GM12891 (cell line): ENCODE data around the gene SLC25A22.

Experiments used
- DNase-seq: peaks from one replicate; pipeline ENCODE4 v3.0.0; 2011; ENCODE audit warnings: low spot score; ENCODE audit not compliant: insufficient read length
- FAIRE-seq: peaks from 2 replicates; lab custom pipeline; 2011; peaks lifted over from hg19 to GRCh38; lab: Jason Lieb, UNC
- PAX5 ChIP-seq: IDR thresholded peaks from 2 replicates; pipeline ENCODE4 v1.6.1; 2011; ENCODE audit warnings: low read length, moderate library complexity, mild to moderate bottlenecking; ENCODE audit not compliant: insufficient read depth, severe bottlenecking
- POLR2A ChIP-seq: IDR thresholded peaks from 2 replicates; pipeline ENCODE4 v1.6.1; 2011; ENCODE audit warnings: low read depth, low read length, control low read depth
- POLR2AphosphoS5 ChIP-seq: IDR thresholded peaks from 2 replicates; pipeline ENCODE4 v1.6.1; 2011; ENCODE audit warnings: low read depth, low read length, control low read depth
- POU2F2 ChIP-seq: IDR thresholded peaks from 2 replicates; pipeline ENCODE4 v1.6.1; 2011; ENCODE audit warnings: low read depth, mild to moderate bottlenecking, control low read depth, low read length, moderate library complexity
- SPI1 ChIP-seq: IDR thresholded peaks from 2 replicates; pipeline ENCODE4 v1.6.1; 2011; ENCODE audit warnings: low read depth, low read length, control low read depth
- TAF1 ChIP-seq: IDR thresholded peaks from 2 replicates; pipeline ENCODE4 v1.6.1; 2011; ENCODE audit warnings: low read depth, low read length, control low read depth

SLC25A22 gene

DNA sequence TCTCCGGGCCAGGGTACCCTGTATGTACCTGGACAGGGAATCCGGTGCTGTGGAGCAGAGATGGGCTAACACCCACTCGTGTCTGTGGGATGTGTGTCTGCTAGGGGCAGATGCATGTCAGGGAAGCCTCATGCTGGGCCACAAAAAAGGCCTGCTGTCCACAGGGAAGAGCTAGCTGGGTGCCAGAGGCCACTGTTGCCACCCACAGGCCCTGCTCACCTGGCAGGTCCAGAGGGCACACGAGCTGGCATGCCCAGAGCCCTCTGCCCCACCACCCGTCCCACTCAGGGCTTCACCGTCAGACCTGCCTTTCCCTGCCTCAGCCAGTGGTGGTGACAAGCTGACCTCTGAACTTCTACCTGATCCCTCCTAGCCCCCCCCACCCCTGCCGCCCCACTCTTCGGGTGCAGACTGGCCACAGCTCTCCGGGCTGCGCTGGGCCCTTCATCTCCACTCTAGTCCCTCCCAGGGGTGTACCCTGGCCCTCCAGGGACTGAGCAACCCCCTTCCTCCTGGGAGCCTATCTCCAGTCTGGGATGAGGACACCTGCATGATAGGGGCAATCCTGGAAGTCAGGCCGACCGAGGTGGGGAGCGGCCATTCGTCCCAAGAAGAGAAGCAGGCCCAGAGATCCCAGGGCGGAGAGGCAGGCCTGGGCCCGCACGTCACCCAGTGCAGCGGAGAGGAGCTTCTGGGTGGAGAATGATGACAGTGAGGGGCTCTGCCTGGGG, 1.4 kb downstream of the SLC25A22 start:
- no peak for DNase-seq
- no peak for FAIRE-seq
- no peak for TF ChIP-seq SPI1
- no peak for TF ChIP-seq POLR2AphosphoS5
- TF ChIP-seq POU2F2, result no peak
- TF ChIP-seq PAX5, result no peak
- TF ChIP-seq TAF1, result no peak
- TF ChIP-seq POLR2A, result no peak; the same call in 1 of the 2 replicates

DNA sequence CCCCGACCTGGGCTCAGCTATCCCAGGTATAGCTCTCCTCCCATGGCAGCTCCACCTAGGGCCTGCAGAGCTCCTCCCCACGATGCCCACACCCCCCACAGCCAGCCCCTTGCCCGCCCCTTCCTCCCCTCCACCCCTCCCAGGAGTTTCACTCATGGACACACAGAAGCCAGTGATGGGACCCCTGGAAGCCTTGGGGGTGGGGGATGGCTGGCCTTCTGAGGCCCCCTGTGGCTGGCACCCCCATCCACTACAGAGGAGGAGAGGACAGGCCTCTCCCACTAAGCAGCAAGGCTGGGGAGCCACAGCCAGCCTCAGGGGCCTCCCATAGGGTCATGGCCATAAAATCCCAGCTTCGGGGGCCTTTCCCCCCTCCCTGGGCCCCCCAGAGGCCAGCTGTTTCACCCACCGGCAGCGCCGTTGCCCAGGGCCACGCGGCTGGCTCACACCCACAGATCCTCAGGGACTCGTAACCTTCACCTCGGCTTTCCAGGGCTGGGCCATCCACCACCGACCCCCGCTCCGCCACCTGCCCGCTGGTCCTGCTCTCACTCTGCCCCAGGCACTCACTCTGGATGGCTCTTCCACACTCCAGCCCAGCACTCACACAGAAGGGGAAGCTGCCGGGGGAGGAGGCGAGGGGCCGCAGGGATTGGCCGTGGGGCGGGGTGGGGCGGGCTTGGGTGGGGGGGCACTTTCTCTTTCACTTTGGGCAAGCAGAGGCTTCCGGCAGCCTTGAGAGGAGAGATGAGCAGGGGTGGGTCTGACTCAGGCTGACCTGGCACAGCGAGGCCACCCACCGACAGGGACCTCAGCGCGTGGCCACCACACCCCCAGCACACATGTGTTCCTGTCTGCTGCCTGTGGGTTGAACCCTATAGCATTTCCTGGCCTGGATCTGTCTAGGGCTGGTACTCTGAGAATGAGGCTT, 2.2 kb downstream of the SLC25A22 start:
- TF ChIP-seq POLR2A (peak; percentile 61), POLR2AphosphoS5 (peak; percentile 63), POU2F2 (no peak), SPI1 (no peak), TAF1 (no peak), PAX5 (no peak)
- FAIRE-seq (peak; percentile 90), DNase-seq (peak; percentile 99)

DNA sequence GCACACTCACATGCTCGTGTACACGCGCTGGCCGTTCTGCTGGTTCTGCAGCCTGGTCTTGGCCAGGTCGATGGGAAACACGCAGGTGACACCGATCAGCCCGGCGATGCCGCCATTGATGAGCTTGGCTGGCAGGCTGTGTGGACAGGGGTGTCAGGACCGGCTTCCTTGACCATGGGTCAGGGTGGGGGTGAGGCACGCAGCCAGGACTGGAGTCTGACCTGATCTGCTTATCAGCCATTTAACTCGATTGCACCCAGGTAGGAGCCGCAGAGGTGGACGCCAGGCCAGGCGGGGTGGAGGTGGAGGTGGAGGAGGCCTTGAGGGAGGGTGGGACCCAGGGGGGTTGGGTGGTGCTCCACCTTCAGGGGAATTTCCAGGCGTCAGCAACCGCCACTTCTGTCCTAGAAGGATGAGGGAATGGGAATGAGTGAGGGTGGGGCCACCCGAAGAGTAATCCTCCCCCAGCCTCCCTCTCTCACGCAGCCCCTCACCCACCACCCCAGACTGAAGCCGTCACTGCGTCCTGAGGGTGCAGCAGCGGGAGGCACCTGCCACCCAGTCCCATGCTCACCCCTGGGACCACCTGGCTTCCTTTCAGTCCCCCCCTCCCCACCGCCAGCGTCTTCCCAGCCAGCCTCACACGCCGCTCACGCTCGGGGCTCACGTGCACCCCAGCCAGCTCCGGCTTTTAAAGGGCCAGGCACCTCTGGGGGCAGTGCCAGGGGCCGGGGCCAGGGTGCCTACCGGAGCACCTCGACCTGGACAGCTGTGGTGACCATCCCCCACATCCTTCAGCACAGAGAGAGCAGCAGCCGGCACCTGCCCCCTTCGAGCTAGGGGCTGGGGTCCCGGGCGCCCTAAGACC, 3.1 kb downstream of the SLC25A22 start:
- TF ChIP-seq TAF1, result no peak
- no peak for TF ChIP-seq POU2F2
- TF ChIP-seq POLR2AphosphoS5, result no peak
- TF ChIP-seq POLR2A, result no peak
- DNase-seq (no peak), FAIRE-seq (no peak)

DNA sequence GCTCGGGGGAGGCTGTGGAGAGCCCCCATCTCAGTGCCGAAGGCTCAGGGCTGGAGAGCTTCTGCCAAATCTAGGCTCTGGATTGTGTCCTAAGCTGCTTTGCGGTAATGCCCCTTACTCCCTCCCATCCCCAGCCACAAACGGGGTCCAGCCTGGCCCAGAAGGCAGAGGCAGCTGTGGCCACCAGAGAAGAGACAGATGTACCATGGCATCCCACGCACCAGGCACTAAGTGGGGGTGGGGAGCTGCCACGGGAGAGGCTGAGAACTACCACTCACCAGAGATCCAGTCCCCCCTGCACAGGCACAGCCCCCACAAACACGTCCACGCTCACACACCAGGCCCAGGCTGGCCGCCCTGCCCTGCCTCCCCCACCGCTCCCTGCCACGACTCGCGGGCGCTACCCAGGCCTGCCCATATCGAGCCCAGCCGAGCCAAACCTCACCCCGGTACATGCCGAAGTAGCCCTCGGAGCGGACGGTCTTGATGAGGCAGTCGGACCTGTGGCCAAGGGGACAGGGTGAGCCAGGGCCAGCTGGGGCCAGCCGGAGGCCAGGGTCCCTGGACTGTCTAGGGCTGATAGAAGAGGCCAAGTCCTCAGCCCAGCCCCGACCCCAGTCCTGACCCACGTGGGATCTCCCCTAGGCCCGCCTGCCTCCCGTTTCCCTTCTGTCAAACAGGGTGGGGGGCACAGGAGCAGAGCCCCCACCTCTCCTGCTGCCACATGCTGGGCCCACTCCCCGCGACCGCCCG, 3.9 kb downstream of the SLC25A22 start:
- TF ChIP-seq POU2F2 (no peak), SPI1 (no peak)
- DNase-seq, result no peak
- no peak for FAIRE-seq

DNA sequence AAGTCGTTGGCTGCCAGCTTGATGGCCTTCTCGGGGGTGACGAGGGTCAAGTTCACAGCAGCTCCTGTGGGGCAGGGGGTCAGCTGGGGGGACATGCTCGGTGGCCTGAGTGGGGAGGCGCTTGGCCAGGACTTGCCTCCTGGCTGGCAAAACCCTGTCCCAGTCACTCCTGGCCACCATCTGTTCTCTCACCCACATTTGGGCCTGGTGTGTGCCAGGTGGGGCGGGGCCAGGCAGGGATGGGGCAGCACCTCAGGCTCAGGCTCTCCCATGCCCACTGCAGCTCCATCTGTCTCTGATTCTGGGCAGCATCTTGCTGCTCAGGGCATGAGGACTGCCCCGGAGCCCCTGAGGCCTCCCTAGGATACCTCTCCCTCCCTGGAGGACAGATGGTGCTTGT, 4.5 kb downstream of the SLC25A22 start:
- TF ChIP-seq TAF1 (no peak), SPI1 (no peak), PAX5 (no peak), POU2F2 (no peak)
- no peak for DNase-seq
- FAIRE-seq, result no peak

DNA sequence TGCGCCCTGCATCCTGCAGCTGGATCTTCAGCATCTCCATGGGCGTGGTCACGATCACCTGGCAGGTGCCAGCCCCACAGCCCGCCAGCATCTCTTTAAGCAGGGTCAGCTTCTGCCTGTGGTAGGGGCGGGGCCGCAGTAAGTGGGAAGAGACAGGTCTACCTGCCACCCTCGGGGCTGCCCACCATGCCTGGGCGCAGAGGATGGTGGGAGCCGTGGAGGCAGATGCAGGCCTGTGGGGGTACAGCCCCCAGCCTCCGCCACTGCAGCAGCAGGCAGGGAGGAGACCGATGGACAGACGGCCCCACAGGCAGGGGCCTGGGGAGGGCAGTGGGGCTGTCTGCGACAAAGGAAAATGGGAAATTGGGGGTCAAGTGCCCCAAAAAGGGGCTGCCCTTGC, 5.2 kb downstream of the SLC25A22 start:
- DNase-seq (no peak), FAIRE-seq (no peak)
- TF ChIP-seq SPI1 (no peak), TAF1 (no peak), POLR2AphosphoS5 (no peak), POLR2A (no peak), PAX5 (no peak), POU2F2 (no peak)

DNA sequence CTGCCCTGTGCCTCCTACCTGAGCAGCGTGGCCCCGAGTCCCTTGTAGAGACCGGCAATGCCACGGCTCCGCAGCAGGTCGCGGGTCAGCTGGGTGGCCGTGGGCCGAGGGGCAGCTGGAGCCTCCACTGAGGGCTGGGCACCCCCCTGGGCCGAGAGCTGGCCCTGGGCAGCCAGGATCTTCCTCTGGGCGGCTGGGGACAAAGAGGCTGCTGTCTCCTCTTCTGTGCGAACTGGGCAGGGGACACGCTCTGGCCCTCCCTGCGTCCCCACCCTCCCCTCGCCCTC, 5.6 kb downstream of the SLC25A22 start:
- no peak for TF ChIP-seq POLR2A
- no peak for TF ChIP-seq PAX5
- no peak for TF ChIP-seq SPI1
- TF ChIP-seq POU2F2, result no peak
- TF ChIP-seq POLR2AphosphoS5, result no peak
- no peak for TF ChIP-seq TAF1
- FAIRE-seq (no peak), DNase-seq (no peak)

DNA sequence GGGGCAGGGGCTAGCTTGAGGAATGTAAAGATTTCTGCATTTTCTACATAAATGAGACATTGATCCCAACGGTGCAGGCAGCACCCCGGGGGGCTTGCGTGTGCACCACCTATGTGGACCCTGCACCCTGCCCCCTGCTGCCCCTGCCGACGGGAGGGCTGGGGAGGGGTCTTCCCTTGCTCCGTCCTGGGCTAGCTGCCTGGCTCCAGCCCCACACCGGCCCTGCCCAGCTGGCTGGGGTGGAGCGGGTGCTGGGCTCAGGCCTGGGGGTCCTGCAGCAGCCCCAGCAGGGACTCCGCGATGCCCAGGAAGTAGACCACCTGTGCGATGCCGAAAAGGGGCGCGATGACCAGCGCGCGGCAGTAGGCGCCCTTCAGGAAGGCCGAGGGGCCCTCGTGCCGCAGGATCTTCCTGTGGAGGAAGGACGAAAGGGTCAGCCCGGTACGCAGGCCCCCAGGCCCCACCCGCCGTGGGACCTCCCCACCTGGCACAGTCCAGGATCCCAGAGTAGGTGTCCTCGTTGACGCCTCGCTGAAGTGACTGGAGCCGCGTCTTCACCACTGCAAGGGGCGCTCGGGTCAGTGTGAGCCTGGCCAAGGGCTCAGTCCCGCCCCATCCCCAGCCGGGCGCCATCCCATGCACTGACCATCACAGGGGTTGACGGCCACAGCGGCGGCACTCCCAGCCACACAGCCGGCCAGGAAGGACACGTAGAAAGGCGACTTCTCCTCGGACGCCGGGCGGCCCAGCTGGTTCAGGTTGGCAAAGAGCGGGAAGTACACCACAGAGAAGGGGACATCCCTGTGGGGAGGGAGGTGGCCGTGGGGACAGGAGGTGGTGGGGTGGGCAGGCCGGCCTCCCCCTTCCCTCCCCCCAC, 6.2 kb downstream of the SLC25A22 start:
- no peak for TF ChIP-seq POLR2A
- TF ChIP-seq SPI1, result no peak
- TF ChIP-seq POU2F2, result no peak
- no peak for TF ChIP-seq PAX5
- no peak for TF ChIP-seq POLR2AphosphoS5
- no peak for TF ChIP-seq TAF1
- DNase-seq, result no peak
- FAIRE-seq, result no peak
